Measurements from ENCODE around the gene MCTP2. TPM values are rescaled to one million over a fixed set of nuclear protein-coding genes. Genes with fewer than 3 reads are reported as not detected.

MCTP2 gene
- total and polyA plus RNA-seq, 2 donors = 3.9 to 37.3 TPM

GRCh38 chr15:94228611-94229010 lies 2.8 kb upstream of the MCTP2 start:
- no peak for DNase-seq (ENCODE audit: extremely low spot score)
- Histone ChIP-seq H3K4me1 (ENCODE audit: insufficient read depth) (no peaks in the 10 kb centered on the region), H3K4me3 (ENCODE audit: low read depth, low read length) (no peak overlapping the region), H3K36me3 (ENCODE audit: insufficient read depth) (no peaks in the 10 kb centered on the region), H3K27ac (ENCODE audit: low read depth) (no peak overlapping the region)
- 77% methylated on average over 2 of the region's 2 CpGs for WGBS

GRCh38 chr15:94229591-94230369 lies 1.6 kb upstream of the MCTP2 start:
- Histone ChIP-seq H3K4me1 (ENCODE audit: insufficient read depth) (no peaks in the 10 kb centered on the region), H3K4me3 (ENCODE audit: low read depth, low read length) (no peak overlapping the region), H3K36me3 (ENCODE audit: insufficient read depth) (no peaks in the 10 kb centered on the region), H3K27ac (ENCODE audit: low read depth) (no peak overlapping the region)
- 79% methylated on average over 10 of the region's 10 CpGs for WGBS
- DNase-seq (ENCODE audit: extremely low spot score) = no peak

GRCh38 chr15:94230431-94230882 lies 904 bp upstream of the MCTP2 start:
- peak overlapping the region; percentile 81 for H3K4me3 ChIP-seq (ENCODE audit: low read depth, low read length)
- WGBS = 24% methylated on average over 11 of the region's 11 CpGs
- H3K36me3 ChIP-seq (ENCODE audit: insufficient read depth) = no peaks in the 10 kb centered on the region
- no peak for DNase-seq (ENCODE audit: extremely low spot score)
- H3K27ac ChIP-seq (ENCODE audit: low read depth) = peak overlapping the region; percentile 40
- H3K4me1 ChIP-seq (ENCODE audit: insufficient read depth) = no peaks in the 10 kb centered on the region

- Histone ChIP-seq H3K4me1 (ENCODE audit: insufficient read depth) (no peaks in the 10 kb centered on the region), H3K4me3 (ENCODE audit: low read depth, low read length) (peak overlapping the region; percentile 81), H3K27ac (ENCODE audit: low read depth) (peak overlapping the region; percentile 82), H3K36me3 (ENCODE audit: insufficient read depth) (no peaks in the 10 kb centered on the region)
- DNase-seq (ENCODE audit: extremely low spot score) = no peak
- WGBS = 11% methylated on average over 25 of the region's 25 CpGs
These were observed 535 bp downstream of the MCTP2 start for GRCh38 chr15:94231723-94232468.

- Histone ChIP-seq H3K4me3 (ENCODE audit: low read depth, low read length) (no peak overlapping the region), H3K4me1 (ENCODE audit: insufficient read depth) (no peaks in the 10 kb centered on the region), H3K27ac (ENCODE audit: low read depth) (no peak overlapping the region), H3K36me3 (ENCODE audit: insufficient read depth) (no peaks in the 10 kb centered on the region)
- WGBS = 67% methylated on average over 3 of the region's 3 CpGs
- no peak for DNase-seq (ENCODE audit: extremely low spot score)
These were observed 2.1 kb downstream of the MCTP2 start for GRCh38 chr15:94233441-94233840.

- Histone ChIP-seq H3K36me3 (ENCODE audit: insufficient read depth) (no peaks in the 10 kb centered on the region), H3K4me1 (ENCODE audit: insufficient read depth) (no peaks in the 10 kb centered on the region), H3K27ac (ENCODE audit: low read depth) (no peak overlapping the region), H3K4me3 (ENCODE audit: low read depth, low read length) (no peak overlapping the region)
- 40% methylated on average over 3 of the region's 3 CpGs for WGBS
- no peak for DNase-seq (ENCODE audit: extremely low spot score)
These were observed 2.9 kb downstream of the MCTP2 start for GRCh38 chr15:94234300-94234699.

- whole genome bisulfite sequencing = 95% methylated on average over 14 of the region's 14 CpGs
- DNase-seq (ENCODE audit: extremely low spot score) = no peak
- Histone ChIP-seq H3K4me3 (ENCODE audit: low read depth, low read length) (no peak overlapping the region), H3K4me1 (ENCODE audit: insufficient read depth) (no peaks in the 10 kb centered on the region), H3K36me3 (ENCODE audit: insufficient read depth) (no peaks in the 10 kb centered on the region), H3K27ac (ENCODE audit: low read depth) (no peak overlapping the region)
These were observed 3.7 kb downstream of the MCTP2 start for GRCh38 chr15:94235041-94235440.

GRCh38 chr15:94235646-94236045 lies 4.3 kb downstream of the MCTP2 start:
- no peak overlapping the region for H3K4me3 ChIP-seq (ENCODE audit: low read depth, low read length)
- H3K36me3 ChIP-seq (ENCODE audit: insufficient read depth) = no peaks in the 10 kb centered on the region
- H3K27ac ChIP-seq (ENCODE audit: low read depth) = no peak overlapping the region
- 89% methylated on average over 6 of the region's 6 CpGs for WGBS
- no peaks in the 10 kb centered on the region for H3K4me1 ChIP-seq (ENCODE audit: insufficient read depth)
- no peak for DNase-seq (ENCODE audit: extremely low spot score)

GRCh38 chr15:94236608-94237007 lies 5.2 kb downstream of the MCTP2 start:
- Histone ChIP-seq H3K4me1 (ENCODE audit: insufficient read depth) (no peaks in the 10 kb centered on the region), H3K4me3 (ENCODE audit: low read depth, low read length) (no peak overlapping the region), H3K27ac (ENCODE audit: low read depth) (no peak overlapping the region), H3K36me3 (ENCODE audit: insufficient read depth) (no peaks in the 10 kb centered on the region)
- WGBS = 87% methylated on average over 4 of the region's 4 CpGs
- no peak for DNase-seq (ENCODE audit: extremely low spot score)

- H3K27ac ChIP-seq (ENCODE audit: low read depth) = peak overlapping the region; percentile 32
- H3K4me3 ChIP-seq (ENCODE audit: low read depth, low read length) = no peak overlapping the region
- no peaks in the 10 kb centered on the region for H3K4me1 ChIP-seq (ENCODE audit: insufficient read depth)
- no peaks in the 10 kb centered on the region for H3K36me3 ChIP-seq (ENCODE audit: insufficient read depth)
- WGBS = 74% methylated on average over 8 of the region's 8 CpGs
- DNase-seq (ENCODE audit: extremely low spot score) = no peak
These were observed 6.5 kb downstream of the MCTP2 start for GRCh38 chr15:94237903-94238302.

GRCh38 chr15:94238539-94239118 lies 7.3 kb downstream of the MCTP2 start:
- Histone ChIP-seq H3K4me1 (ENCODE audit: insufficient read depth) (no peaks in the 10 kb centered on the region), H3K27ac (ENCODE audit: low read depth) (no peak overlapping the region), H3K36me3 (ENCODE audit: insufficient read depth) (no peaks in the 10 kb centered on the region), H3K4me3 (ENCODE audit: low read depth, low read length) (no peak overlapping the region)
- WGBS = 82% methylated on average over 4 of the region's 4 CpGs
- DNase-seq (ENCODE audit: extremely low spot score) = no peak

GRCh38 chr15:94239474-94239873 lies 8.1 kb downstream of the MCTP2 start:
- peak; percentile 51 for DNase-seq (ENCODE audit: extremely low spot score)
- no peaks in the 10 kb centered on the region for H3K4me1 ChIP-seq (ENCODE audit: insufficient read depth)
- no peaks in the 10 kb centered on the region for H3K36me3 ChIP-seq (ENCODE audit: insufficient read depth)
- WGBS = 38% methylated on average over 2 of the region's 2 CpGs
- no peak overlapping the region for H3K27ac ChIP-seq (ENCODE audit: low read depth)
- no peak overlapping the region for H3K4me3 ChIP-seq (ENCODE audit: low read depth, low read length)

- no peaks in the 10 kb centered on the region for H3K36me3 ChIP-seq (ENCODE audit: insufficient read depth)
- no peaks in the 10 kb centered on the region for H3K4me1 ChIP-seq (ENCODE audit: insufficient read depth)
- no peak overlapping the region for H3K27ac ChIP-seq (ENCODE audit: low read depth)
- 43% methylated on average over 2 of the region's 2 CpGs for WGBS
- no peak for DNase-seq (ENCODE audit: extremely low spot score)
- no peak overlapping the region for H3K4me3 ChIP-seq (ENCODE audit: low read depth, low read length)
These were observed 9.1 kb downstream of the MCTP2 start for GRCh38 chr15:94240480-94240879.

- Histone ChIP-seq H3K36me3 (ENCODE audit: insufficient read depth) (no peaks in the 10 kb centered on the region), H3K4me1 (ENCODE audit: insufficient read depth) (no peaks in the 10 kb centered on the region), H3K27ac (ENCODE audit: low read depth) (no peak overlapping the region), H3K4me3 (ENCODE audit: low read depth, low read length) (no peak overlapping the region)
- WGBS = 86% methylated on average over 2 of the region's 2 CpGs
- no peak for DNase-seq (ENCODE audit: extremely low spot score)
These were observed 10.9 kb downstream of the MCTP2 start for GRCh38 chr15:94242257-94242656.
